Choroid plexus epithelial cell (primary cell): Measurements from ENCODE around the gene NDRG4.

Experiments
- DNase-seq: peaks from one replicate; pipeline ENCODE4 v3.0.0-alpha.2; 2010; ENCODE audit warnings: low read depth
- H3K4me3 ChIP-seq: 2 replicates; pipeline ENCODE4 v1.5.1; 2011; ENCODE audit warnings: low read depth, mild to moderate bottlenecking, control low read depth, low read length, moderate library complexity
- TF ChIP-seq, protein P1 (sequence below): conservative IDR thresholded peaks from 2 replicates; pipeline ENCODE4 v1.5.1; 2011; ENCODE audit warnings: low read depth, mild to moderate bottlenecking, control low read depth, inconsistent platforms, low read length, moderate library complexity

The NDRG4 gene

DNA sequence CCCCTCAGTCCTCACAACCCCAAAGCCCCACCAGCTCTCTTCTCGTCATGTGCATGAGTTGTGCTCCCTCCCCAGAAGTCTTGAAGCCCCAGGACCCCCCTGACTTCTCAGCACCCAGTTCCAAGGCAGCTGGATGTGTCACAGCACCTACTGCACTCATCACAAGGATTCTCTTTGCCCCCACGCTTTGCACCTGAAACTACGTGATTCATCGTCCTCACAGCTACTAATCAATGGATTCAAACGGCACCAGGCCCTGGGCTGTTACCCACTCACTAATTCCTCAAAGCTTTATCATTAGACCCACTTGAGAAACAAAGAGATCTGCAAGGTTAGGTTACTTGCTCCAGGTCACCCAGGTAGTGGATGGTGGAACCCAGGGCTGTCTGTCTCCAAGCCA lies 45.1 kb upstream of the NDRG4 start:
- H3K4me3 ChIP-seq = no peak overlapping the region
- DNase-seq = no peak

DNA sequence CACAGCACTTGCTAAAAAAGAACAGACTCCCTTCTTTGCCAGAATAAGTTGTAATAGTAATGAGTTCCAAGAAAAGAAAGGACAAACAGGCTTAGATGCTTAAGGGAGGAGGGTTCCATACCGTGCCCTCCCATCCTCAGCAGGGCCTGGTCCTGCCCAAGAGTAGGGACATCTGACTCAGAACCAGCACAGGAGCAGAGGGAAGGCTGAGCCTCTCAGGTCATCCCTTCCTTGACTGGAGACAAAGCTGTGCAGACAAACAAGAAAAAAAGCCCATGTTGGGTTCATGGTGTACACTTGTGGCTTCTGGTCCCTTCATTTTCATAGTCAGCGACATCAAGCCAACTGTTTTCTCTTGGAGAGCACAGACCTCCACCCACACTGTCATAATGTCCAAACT lies 44.2 kb upstream of the NDRG4 start:
- TF ChIP-seq, protein P1, sequence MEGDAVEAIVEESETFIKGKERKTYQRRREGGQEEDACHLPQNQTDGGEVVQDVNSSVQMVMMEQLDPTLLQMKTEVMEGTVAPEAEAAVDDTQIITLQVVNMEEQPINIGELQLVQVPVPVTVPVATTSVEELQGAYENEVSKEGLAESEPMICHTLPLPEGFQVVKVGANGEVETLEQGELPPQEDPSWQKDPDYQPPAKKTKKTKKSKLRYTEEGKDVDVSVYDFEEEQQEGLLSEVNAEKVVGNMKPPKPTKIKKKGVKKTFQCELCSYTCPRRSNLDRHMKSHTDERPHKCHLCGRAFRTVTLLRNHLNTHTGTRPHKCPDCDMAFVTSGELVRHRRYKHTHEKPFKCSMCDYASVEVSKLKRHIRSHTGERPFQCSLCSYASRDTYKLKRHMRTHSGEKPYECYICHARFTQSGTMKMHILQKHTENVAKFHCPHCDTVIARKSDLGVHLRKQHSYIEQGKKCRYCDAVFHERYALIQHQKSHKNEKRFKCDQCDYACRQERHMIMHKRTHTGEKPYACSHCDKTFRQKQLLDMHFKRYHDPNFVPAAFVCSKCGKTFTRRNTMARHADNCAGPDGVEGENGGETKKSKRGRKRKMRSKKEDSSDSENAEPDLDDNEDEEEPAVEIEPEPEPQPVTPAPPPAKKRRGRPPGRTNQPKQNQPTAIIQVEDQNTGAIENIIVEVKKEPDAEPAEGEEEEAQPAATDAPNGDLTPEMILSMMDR = no peak
- no peak for DNase-seq
- no peak overlapping the region for H3K4me3 ChIP-seq

More for the DNA sequence above, 45.1 kb upstream of the NDRG4 start:
- TF ChIP-seq, protein P1 = no peak

DNA sequence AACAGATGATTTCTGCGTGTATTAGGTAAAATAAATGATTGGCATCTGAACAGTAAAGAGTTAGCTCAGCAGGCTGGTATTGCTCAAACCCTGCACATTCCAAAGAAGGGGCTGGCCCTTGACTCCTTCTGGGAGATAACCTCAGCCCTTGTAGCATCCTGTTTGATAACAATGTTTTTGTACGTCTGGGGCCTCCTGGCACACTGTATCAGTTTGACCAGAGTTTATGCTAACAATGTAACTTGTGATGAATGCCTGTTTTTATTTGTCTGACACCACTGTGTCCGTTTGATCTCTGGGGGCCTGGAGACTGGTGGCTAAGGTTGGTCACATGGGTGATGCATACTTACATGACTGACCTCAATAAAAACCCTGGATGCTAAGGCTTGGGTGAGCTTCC lies 43.8 kb upstream of the NDRG4 start:
- no peak overlapping the region for H3K4me3 ChIP-seq
- no peak for DNase-seq
- TF ChIP-seq, protein P1 = no peak

DNA sequence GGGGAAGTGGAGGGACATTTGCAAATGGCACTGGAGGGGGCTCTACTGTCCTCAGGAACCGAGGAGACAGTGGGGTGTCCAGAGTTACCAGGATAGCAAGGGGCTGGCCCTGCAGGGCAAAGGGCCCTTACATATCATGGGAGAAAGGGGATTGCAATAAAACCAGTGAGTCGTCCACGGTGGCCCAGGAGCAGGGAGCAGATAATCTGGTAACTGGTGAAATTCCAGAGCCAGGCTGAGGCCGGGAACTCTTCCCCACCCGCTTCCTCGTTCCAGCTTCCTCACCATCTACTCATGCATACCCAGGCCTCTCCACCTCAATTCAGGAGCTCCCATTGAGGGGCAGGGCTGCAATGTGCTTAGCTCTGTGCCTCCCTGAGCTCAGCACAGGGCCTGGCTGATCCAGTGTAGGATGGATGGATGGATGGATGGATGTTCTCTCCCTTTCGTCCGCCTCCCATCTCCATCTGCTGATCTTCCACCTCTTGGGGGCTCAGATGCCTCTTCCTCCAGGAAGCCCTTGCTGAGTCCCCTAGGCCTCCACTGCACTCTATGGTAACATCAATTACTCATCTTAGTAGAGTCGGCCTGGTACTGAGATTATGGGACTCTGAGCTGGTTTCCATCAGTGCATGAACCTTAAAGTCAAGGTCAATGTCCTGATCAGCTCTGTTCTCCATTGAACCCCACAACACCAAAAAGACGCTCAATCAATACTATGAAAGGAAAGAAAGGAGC lies 41.2 kb upstream of the NDRG4 start:
- H3K4me3 ChIP-seq = no peak overlapping the region
- DNase-seq = no peak
- TF ChIP-seq, protein P1 = no peak

DNA sequence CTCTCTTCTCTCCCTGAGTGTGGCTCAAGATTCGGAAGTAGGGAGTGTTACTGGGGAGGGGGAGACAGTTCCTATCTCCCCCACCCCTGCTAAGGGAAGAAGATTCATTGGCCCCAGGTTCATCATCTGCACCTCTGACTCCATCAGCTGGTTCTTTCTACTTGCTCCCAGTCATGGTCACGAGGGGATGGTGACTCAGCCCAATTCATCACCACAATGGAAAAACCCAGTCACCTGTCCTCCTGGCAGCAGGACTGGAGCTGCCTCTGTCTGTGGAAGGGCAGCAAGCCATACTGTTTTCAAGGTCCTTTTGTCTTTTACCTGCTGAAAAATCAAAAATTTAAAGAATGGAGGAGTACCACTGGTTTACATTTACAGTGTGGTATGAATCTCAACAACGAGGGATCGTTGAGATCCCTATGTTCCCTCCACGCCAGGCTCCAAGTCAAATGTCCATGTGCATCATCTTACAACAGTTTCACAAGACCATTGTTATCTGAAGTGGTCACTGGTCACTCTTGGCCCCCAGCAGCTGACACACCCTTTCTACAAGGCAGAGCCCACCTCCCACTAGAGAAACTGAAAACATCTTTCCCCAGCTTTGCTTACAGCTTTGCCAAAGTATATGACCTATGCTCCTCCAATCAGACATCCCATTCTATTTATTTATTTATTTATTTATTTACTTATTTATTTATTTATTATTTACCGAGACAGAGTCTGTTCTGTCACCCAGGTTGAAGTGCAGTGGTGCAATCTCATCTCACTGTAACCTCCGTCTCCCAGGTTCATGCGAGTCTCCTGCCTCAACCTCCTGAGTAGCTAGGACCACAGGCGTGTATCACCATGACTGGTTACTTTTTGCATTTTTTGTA lies 40.4 kb upstream of the NDRG4 start:
- TF ChIP-seq, protein P1 = no peak
- no peak overlapping the region for H3K4me3 ChIP-seq
- DNase-seq = peak; percentile 61

DNA sequence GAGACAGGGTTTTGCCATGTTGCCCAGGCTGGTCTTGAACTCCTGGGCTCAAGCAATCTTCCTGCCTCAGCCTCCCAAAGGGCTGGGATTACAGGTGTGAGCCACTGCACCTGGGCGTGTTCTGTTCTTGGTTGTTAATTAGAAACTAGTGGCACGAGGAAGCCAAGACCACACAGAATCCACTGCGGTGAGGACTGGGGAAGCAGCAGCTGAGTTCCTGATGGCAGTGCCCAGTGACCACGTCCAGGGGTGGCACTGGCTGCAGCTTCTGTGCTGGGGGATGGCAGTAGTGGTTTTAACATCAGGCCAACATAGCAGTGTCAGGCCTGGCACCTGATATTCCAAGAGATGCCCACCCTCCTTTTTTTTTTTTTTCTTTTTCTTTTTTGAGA lies 39.7 kb upstream of the NDRG4 start:
- DNase-seq = no peak
- TF ChIP-seq, protein P1 = no peak
- H3K4me3 ChIP-seq = no peak overlapping the region
